Measurements from ENCODE around the gene PINLYP.
"Not testable (repeated sequence)": the region's sequence is repeated elsewhere in the genome, so short reads cannot be mapped to it uniquely, and the experiment has no call there.

The PINLYP gene

GRCh38 chr19:43574424-43575155 is 1.0 kb upstream of the PINLYP start:
- DNase-seq: peak in 2 of 42 donors; percentile 10 to 19
- intact Hi-C loops (cut with DNase I): loop anchor here (1.0 kb wide), 1 partner anchor 22 kb away; the partner anchor contains the start of genes IRGQ and ZNF576

DNA sequence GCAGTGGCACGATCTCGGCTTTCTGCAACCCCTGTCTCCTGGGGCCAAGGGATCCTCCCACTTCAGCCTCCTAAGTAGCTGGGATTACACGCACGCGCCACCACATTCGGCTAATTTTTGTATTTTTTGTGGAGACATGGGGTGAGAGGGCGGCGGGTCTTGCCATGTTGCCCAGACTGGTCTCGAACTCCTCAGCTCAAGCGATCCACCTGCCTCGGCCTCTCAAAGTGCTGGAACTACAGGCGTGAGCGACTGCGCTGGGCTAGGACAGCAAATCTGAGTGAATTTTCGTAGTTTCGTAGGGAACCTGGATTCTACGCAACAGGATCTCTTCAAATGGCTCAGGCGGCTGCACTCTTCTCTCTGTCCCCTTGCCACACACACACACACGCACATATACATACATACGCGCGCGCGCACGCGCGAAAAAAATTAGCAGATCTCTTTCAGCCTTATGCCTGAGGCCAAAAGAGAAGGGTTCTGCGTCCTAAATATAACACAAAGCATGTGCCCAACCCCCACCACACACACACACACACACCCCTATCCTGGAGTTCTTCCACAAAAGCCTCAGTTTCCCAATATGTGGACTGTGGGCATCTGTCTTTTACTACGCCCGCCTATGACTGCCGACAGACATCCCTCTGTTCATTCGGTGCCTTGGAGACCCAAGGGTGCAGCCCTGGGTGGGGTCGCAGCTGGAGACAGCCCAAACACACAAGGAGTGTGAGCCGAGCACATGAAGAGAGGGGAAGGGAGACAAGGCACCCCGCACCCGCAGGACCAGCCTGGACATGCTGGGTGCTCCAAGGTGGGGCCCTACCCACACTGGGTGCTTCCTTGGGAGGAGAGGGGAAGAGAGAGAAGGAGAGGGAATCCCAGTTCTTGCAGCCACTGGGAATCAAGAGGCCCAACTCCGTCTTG is 616 bp downstream of the PINLYP start:
- DNase-seq: peak in 3 of 42 donors; percentile 16 to 45 (median 23)
- intact Hi-C loops (cut with DNase I): loop anchor here (1.0 kb wide), 1 partner anchor 20 kb away; the partner anchor contains the start of genes IRGQ and ZNF576

DNA sequence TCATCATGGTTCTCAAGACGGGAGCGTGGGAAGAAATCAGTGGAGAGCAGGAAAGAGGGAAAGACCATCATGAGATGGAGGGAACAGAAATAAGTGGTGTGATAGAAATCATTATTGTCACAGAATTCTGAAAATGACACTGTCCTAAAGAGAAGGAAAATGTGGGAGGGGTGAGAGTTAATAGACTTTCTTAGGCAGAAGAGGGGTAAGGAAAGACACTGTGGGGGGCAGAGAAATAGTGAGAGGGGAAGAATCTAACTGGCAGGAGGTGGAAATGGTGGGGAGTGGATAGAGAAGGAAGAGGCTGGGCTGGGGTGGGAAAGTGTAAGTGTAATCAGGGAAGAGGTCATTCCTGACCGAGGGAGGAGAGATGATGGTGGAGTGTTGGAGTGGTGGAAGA is 3.2 kb downstream of the PINLYP start:
- no peak for DNase-seq
- intact Hi-C loops (cut with DNase I): no loop called here

GRCh38 chr19:43581467-43581866 is 5.9 kb downstream of the PINLYP start:
- DNase-seq: no peak
- intact Hi-C loops (cut with DNase I): no loop called here

GRCh38 chr19:43582495-43582894 is 6.9 kb downstream of the PINLYP start:
- intact Hi-C loops (cut with DNase I): no loop called here
- no peak for DNase-seq

- no peak for DNase-seq
- intact Hi-C loops (cut with DNase I): no loop called here
These were observed 8.9 kb downstream of the PINLYP start for GRCh38 chr19:43584484-43584883.

DNA sequence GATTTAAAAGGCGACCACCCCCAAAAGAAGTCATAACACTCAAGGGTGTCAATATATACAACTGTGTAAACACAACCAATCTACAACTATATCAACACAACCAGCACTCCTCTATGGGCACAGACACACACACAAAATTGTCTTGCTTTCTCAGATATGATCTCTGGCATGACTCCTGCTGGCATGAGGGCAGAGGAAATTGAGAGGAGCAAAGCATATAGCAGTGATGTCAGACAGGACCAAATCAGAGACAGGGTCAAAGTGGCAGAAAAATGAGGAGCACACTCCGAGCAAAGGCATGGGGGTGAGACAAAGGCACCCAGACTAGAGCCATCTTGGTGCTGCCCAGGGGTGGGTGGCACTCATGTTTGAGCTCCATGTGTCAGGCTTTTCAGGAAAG is 10.7 kb downstream of the PINLYP start:
- intact Hi-C loops (cut with DNase I): no loop called here
- no peak for DNase-seq

- DNase-seq; intact Hi-C loops (cut with DNase I): not testable (repeated sequence)
These were observed 11.4 kb downstream of the PINLYP start for GRCh38 chr19:43587029-43587428.

- DNase-seq: no peak
- intact Hi-C loops (cut with DNase I): no loop called here
These were observed 13.7 kb downstream of the PINLYP start for GRCh38 chr19:43589277-43589676.

DNA sequence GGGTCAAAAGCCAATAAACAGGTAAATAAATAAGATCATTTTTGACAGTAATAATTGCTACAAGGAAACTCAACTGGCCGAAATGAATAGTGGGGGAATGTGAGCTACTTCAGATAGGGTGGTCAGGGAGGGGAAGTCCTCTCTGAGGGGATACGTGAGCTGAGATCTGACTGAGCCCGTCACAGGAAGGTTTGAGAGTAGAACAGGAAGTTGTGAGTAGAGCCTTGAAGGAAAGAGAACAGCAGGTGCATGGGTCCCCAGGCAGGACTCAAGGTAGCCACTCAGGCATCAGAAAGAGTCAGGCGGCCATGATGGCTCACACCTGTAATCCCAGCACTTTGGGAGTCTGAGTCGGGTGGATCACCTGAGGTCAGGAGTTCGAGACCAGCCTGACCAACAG is 14.1 kb downstream of the PINLYP start:
- intact Hi-C loops (cut with DNase I): loop anchor here (10.0 kb wide), 1 partner anchor 55 kb away; the partner anchor contains the start of gene ZNF575
- no peak for DNase-seq

- intact Hi-C loops (cut with DNase I): loop anchor here (10.0 kb wide), 1 partner anchor 57 kb away; the partner anchor contains the start of gene ZNF575
- no peak for DNase-seq
These were observed 16.5 kb downstream of the PINLYP start for GRCh38 chr19:43591904-43592772.

- intact Hi-C loops (cut with DNase I): loop anchor here (10.0 kb wide), 1 partner anchor 58 kb away; the partner anchor contains the start of gene ZNF575
- DNase-seq: no peak
These were observed 17.3 kb downstream of the PINLYP start for GRCh38 chr19:43592800-43593350.

DNA sequence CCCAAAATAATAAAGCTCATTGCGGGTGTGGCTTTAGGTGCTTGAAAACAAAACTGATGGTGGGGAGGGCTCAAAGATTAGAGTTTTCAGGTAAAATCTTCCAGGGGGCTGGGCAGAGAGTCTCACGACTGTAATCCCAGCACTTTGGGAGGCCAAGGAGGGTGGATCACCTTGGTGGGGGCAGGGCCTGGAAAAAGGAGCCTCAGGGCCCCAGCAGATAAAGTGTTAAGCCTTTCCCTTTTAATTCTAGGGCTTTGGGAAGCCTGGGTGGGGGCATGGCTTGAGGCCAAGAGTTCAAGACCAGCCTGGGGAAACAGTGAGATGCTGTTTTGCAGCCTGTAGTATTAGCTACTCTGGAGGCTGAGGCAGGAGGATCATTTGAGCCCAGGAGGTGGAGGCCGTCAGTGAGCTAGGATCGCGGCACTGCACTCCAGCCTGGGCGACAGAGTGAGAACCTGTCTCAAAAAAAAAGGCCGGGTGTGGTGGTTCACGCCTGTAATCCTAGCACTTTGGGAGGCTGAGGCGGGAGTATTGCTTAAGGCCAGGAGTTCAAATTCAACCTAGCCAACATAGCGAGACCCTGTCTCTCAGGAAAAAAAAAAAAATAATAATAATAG is 18.6 kb downstream of the PINLYP start:
- no peak for DNase-seq
- intact Hi-C loops (cut with DNase I): loop anchor here (10.0 kb wide), 1 partner anchor 59 kb away; the partner anchor contains the start of gene ZNF575

GRCh38 chr19:43594710-43595604 is 19.4 kb downstream of the PINLYP start:
- peak in 40 of 42 donors; percentile 30 to 79 (median 58) for DNase-seq
- intact Hi-C loops (cut with DNase I): loop anchor here (5.0 to 10.0 kb wide), 2 partner anchors 57 to 60 kb away; partner anchors contain the start of gene ZNF575

GRCh38 chr19:43595605-43595998 is 20.0 kb downstream of the PINLYP start:
- peak in 4 of 42 donors; percentile 19 to 38 (median 26) for DNase-seq

DNA sequence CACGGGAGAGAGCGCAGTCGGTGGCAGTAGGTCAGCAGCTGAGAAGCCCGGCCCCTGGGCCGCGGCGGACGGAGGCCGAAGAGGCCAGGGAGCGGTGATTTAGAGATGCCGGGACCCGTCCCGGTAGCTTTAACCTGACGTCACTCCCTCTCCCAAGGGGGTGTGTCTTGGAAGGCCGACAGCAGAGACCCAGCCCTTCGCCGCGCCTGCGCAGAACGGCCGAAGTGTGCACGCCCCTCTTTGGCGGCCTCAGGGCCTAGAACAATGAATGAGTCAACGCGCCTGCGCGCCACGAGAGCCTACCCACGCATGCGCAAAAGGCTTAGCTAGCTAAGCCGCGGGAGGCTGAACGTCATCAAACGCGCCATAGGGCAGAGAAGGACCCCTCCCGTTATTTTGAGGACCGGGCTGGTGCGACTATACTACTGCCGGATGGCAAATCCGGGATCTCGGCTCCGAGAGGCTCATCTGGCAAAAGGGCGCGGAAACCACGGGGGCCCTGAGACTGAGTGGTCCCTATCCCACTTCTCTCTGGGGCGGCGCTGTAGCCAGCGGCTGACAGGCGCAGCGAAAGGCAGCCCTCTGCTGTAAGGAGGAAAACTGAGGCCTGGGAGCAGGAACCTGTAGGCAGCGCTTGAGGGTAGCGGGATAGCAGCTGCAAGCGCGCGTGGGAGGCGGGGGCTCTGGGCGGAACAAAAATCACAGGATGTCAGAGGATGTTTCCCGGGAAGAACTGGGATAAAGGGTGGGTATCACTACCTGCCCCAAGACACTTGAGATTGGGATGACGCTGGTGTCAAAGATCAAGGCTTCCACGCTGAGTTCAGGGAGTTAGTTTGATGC is 20.6 kb downstream of the PINLYP start, which contains the start of the genes IRGQ and ZNF576:
Gene IRGQ, minus strand, starts transcription at position 136 of the 843 bp plus-strand sequence. CDS start 796 bp downstream, outside the sequence.
Gene ZNF576, plus strand, starts transcription at position 597 of the 843 bp plus-strand sequence. CDS start 514 bp downstream, outside the sequence.
- DNase-seq: peak; percentile 95 to 100 (median 99)
- intact Hi-C loops (cut with DNase I): loop anchor here (1.0 to 10.0 kb wide), 3 partner anchors 21 to 61 kb away; partner anchors contain the start of genes PINLYP, XRCC1 and ZNF575

More at GRCh38 chr19:43595605-43595998, 20.0 kb downstream of the PINLYP start:
- intact Hi-C loops (cut with DNase I): loop anchor here (5.0 to 10.0 kb wide), 2 partner anchors 57 to 61 kb away; partner anchors contain the start of gene ZNF575

All from head of caudate nucleus (tissue), 42 donors.